Heart left ventricle (tissue), 16 donors: ENCODE data around the gene TRIM5. TPM values are rescaled to one million over a fixed set of nuclear protein-coding genes. Genes with fewer than 3 reads are reported as not detected.
A peak's percentile ranks its signal among the peaks of the same experiment; 100 is the strongest.

ENCODE experiments used
- ATAC-seq, 4 donors: fragments of 200-7000 bp; cut with Tn5 transposase; one replicate each; pipeline ENCODE4 v1.9.1; 2020 to 2022; ENCODE audit warnings: moderate library complexity in 4 of 4, mild to moderate bottlenecking in 3 of 4, moderate number of reproducible peaks in 1 of 4
- DNase-seq, 5 donors: peaks; one replicate each; pipeline ENCODE4 v3.0.0-alpha.2; 2020
- H3K27ac ChIP-seq, 12 donors: fragments of 200-600 bp; sonication (generic) in 4 of 12; one replicate each; pipeline versions ENCODE4 v1.5.0 to v1.8.0; 2016 to 2022; ENCODE audit warnings: mild to moderate bottlenecking in 2 of 12
- H3K27me3 ChIP-seq, 9 donors: fragments of 200-600 bp; sonication (generic) in 2 of 9; one replicate each; pipeline versions ENCODE4 v1.5.1 to v1.8.0; 2016 to 2022; ENCODE audit warnings: mild to moderate bottlenecking in 3 of 9
- H3K36me3 ChIP-seq, 9 donors: fragments of 200-600 bp; sonication (generic) in 2 of 9; one replicate each; pipeline versions ENCODE4 v1.5.0 to v1.8.0; 2018 to 2022; ENCODE audit warnings: mild to moderate bottlenecking in 2 of 9
- H3K4me1 ChIP-seq, 12 donors: fragments of 200-600 bp; sonication (generic) in 4 of 12; one replicate each; pipeline versions ENCODE4 v1.5.0 to v1.8.0; 2016 to 2022; ENCODE audit warnings: mild to moderate bottlenecking in 3 of 12
- H3K4me3 ChIP-seq, 12 donors: fragments of 200-600 bp; sonication (generic) in 4 of 12; one replicate each; pipeline versions ENCODE4 v1.5.0 to v1.8.0; 2017 to 2022; ENCODE audit warnings: mild to moderate bottlenecking in 9 of 12, moderate library complexity in 4 of 12
- H3K9me3 ChIP-seq, 12 donors: fragments of 200-600 bp; sonication (generic) in 4 of 12; one replicate each; pipeline versions ENCODE4 v1.5.0 to v1.8.0; 2016 to 2022; ENCODE audit warnings: mild to moderate bottlenecking in 1 of 12
- CTCF ChIP-seq, 12 donors: fragments of 200-600 bp; sonication (generic) in 4 of 12; IDR thresholded peaks; one replicate each; pipeline versions ENCODE4 v1.5.0 to v1.8.0; 2018 to 2022; ENCODE audit warnings: antibody characterized with exemption in 12 of 12, mild to moderate bottlenecking in 5 of 12
- POLR2A ChIP-seq, 2 donors: fragments of 450-650 bp; IDR thresholded peaks; one replicate each; pipeline ENCODE4 v1.6.1; 2017; ENCODE audit warnings: antibody characterized with exemption in 2 of 2, mild to moderate bottlenecking in 2 of 2, moderate library complexity in 2 of 2
- WGBS, 4 donors: extraction: QIAGEN DNeasy Blood & Tissue Kit in 2 of 4; methylation state at CpG; one replicate each; pipeline versions ENCODE4 v1.1.5 to v1.1.7; 2013 to 2018; 5-methylcytosine and 5-hydroxymethylcytosine counted together
- intact Hi-C, 10 donors: fragments of 100-400 bp; cut with DNase I; formaldehyde crosslinking; loops; one replicate each; pipeline versions ENCODE4 v1.11.1 to v1.14.2; 2022
- polyA plus RNA-seq, 2 donors: library from polyadenylated mRNA; stranded (reverse); fragments of 200-250 nt; gene quantifications; one replicate each; pipeline ENCODE4 v1.2.3, GENCODE V29; 2013
- total RNA-seq, 9 donors: library from RNA; depleted of rRNA in 2 of 9; stranded (reverse); fragments of >200 nt in 2 of 9; fragmentation: NEBNext Ultra II Directional in 3 of 9; extraction: Animal tissue kit (Norgen Biotek cat#: 25700) in 3 of 9; gene quantifications; one replicate each; pipeline versions ENCODE4 v1.1.0 to v1.2.4, GENCODE V29; 2016 to 2023
- donor health status: ischemic (EF 13 %, LVEDD 7.1; RV severe dilation, severe dysfunction).
- donor health status: healthy with polysubstance abuse.
- donor health status: DM: no; HTN: yes; CAD: no.
- donor health status: DM: no; HTN: no; CAD: no.
- donor health status: ischemic (EF 25% LVEDD 6.9; RV normal size, moderate dysfunction).
- donor health status: ischemic (EF 25% LVEDD 5.7; RV mildly dilated, moderate dysfunction).
- donor health status: healthy.
- donor health status: DM: yes; HTN: yes; CAD: no.
- donor health status: ischemic (EF 35%, LVEDD 5.7; RV mildly dilated, moderate dysfunction).
- donor health status: nonischemic (EF 11% LVEDD 7.7; RV severe dilation, severe dysfunction).
- donor health status: DM: yes; HTN: yes; CAD: no.
- donor health status: PGD.
- donor health status: ischemic (EF 29% LVEDD 5.4; RV normal size, mild dysfunction).
- donor health status: nonischemic (EF 23%, LVEDD 6.1; RV moderate dilation, normal function).

TRIM5 gene
- total and polyA plus RNA-seq, 11 donors, result 4.7 to 15.9 (median 8.2) TPM

GRCh38 chr11:5621580-5621979 is 63.3 kb downstream of the TRIM5 start:
- H3K27ac ChIP-seq, result no peak overlapping the region

GRCh38 chr11:5620651-5621521 is 64.0 kb downstream of the TRIM5 start:
- H3K9me3 ChIP-seq, result no peaks in the 10 kb centered on the region
- TF ChIP-seq POLR2A (IDR thresholded peaks at IDR 0.05) (no peak), CTCF (IDR thresholded peaks at IDR 0.05) (no peak)
- ATAC-seq, result peak in 3 of 4 donors; percentile 39 to 68 (median 48)
- no peak overlapping the region for H3K4me3 ChIP-seq
- H3K27me3 ChIP-seq, result no peaks in the 10 kb centered on the region
- H3K27ac ChIP-seq, result peak overlapping the region in 1 of 12 donors; percentile 31
- H3K36me3 ChIP-seq, result no peaks in the 10 kb centered on the region
- DNase-seq, result no peak
- peaks cover 0 to 32% (median 14%) of the 10 kb centered on the region in 12 donors for H3K4me1 ChIP-seq
- 41 to 57% (median 46%) methylated on average over 3 of the region's 3 CpGs for WGBS, 4 donors
- intact Hi-C loops, result loop anchor here in 3 of 10 donors (5.0 to 10.0 kb wide), 3 partner anchors 64 to 74 kb away; partner anchors contain the start of genes TRIM22 (in 2 of the 3) and TRIM5 (in 2 of the 3)

More at GRCh38 chr11:5621580-5621979, 63.3 kb downstream of the TRIM5 start:
- ATAC-seq, result no peak
- Histone ChIP-seq H3K27me3 (no peaks in the 10 kb centered on the region), H3K36me3 (no peaks in the 10 kb centered on the region), H3K4me1 (peaks cover 0 to 38% (median 18%) of the 10 kb centered on the region in 12 donors), H3K9me3 (no peaks in the 10 kb centered on the region), H3K4me3 (no peak overlapping the region)
- intact Hi-C loops, result loop anchor here in 3 of 10 donors (5.0 to 10.0 kb wide), 3 partner anchors 63 to 73 kb away; partner anchors contain the start of genes TRIM22 (in 2 of the 3) and TRIM5 (in 2 of the 3)
- TF ChIP-seq POLR2A (IDR thresholded peaks at IDR 0.05), result no peak
- TF ChIP-seq CTCF (IDR thresholded peaks at IDR 0.05), result no peak
- no peak for DNase-seq

GRCh38 chr11:5618807-5619206 is 66.1 kb downstream of the TRIM5 start:
- 81 to 87% (median 86%) methylated on average over 3 of the region's 3 CpGs for WGBS, 4 donors
- H3K4me3 ChIP-seq, result no peak overlapping the region
- no peaks in the 10 kb centered on the region for H3K36me3 ChIP-seq
- H3K27me3 ChIP-seq, result no peaks in the 10 kb centered on the region
- H3K9me3 ChIP-seq, result no peaks in the 10 kb centered on the region
- intact Hi-C loops, result no loop called here
- ATAC-seq, result no peak
- H3K27ac ChIP-seq, result no peak overlapping the region
- DNase-seq, result no peak
- TF ChIP-seq CTCF (IDR thresholded peaks at IDR 0.05) (no peak), POLR2A (IDR thresholded peaks at IDR 0.05) (no peak)
- peaks cover 0 to 18% (median 7%) of the 10 kb centered on the region in 12 donors for H3K4me1 ChIP-seq

Other genes starting within 250 kb of the TRIM5 start
- not detected for gene OR51I1, start 243.6 kb downstream of the TRIM5 start, total RNA-seq
- gene OR51I1, start 243.6 kb downstream of the TRIM5 start, polyA plus RNA-seq, result not detected
- gene OR51I2, start 235.8 kb downstream of the TRIM5 start, total RNA-seq, result not detected
- gene OR51I2, start 235.8 kb downstream of the TRIM5 start, polyA plus RNA-seq, result not detected
- not detected for gene OR52D1, start 196.4 kb downstream of the TRIM5 start, total RNA-seq
- not detected for gene OR52D1, start 196.4 kb downstream of the TRIM5 start, polyA plus RNA-seq
- under 1 TPM in 1 of 9 donors, not detected in 8; 0.16 TPM for gene UBQLN3, start 175.1 kb downstream of the TRIM5 start, total RNA-seq
- gene UBQLN3, start 175.1 kb downstream of the TRIM5 start, polyA plus RNA-seq, result not detected
- under 1 TPM in 5 of 9 donors, not detected in 4; 0.14 to 0.25 (median 0.17) TPM for gene UBQLNL, start 168.4 kb downstream of the TRIM5 start, total RNA-seq
- under 1 TPM; 0.03 to 0.23 TPM for gene UBQLNL, start 168.4 kb downstream of the TRIM5 start, polyA plus RNA-seq
- gene OR52H1, start 136.5 kb downstream of the TRIM5 start, total RNA-seq, result under 1 TPM in 2 of 9 donors, not detected in 7; 0.32 to 0.47 TPM
- not detected for gene OR52H1, start 136.5 kb downstream of the TRIM5 start, polyA plus RNA-seq
- not detected for gene OR52B6, start 104.2 kb downstream of the TRIM5 start, total RNA-seq
- not detected for gene OR52B6, start 104.2 kb downstream of the TRIM5 start, polyA plus RNA-seq
- gene TRIM6, start 88.4 kb downstream of the TRIM5 start, total RNA-seq, result 1 to 10 TPM in 6 of 9 donors, under 1 TPM in 3; 0.39 to 2.4 (median 1.1) TPM
- under 1 TPM; 0.50 to 0.88 TPM for gene TRIM6, start 88.4 kb downstream of the TRIM5 start, polyA plus RNA-seq
- gene TRIM34, start 60.1 kb downstream of the TRIM5 start, total RNA-seq, result 1 to 10 TPM; 1.3 to 9.1 (median 1.6) TPM
- 1 to 10 TPM in 1 of 2 donors, under 1 TPM in 1; 0.72 to 1.9 TPM for gene TRIM34, start 60.1 kb downstream of the TRIM5 start, polyA plus RNA-seq
- gene TRIM22, start 4.7 kb upstream of the TRIM5 start, total RNA-seq, result 10 to 100 TPM in 8 of 9 donors, 1 to 10 TPM in 1; 9.4 to 83.0 (median 17.0) TPM
- gene TRIM22, start 4.7 kb upstream of the TRIM5 start, polyA plus RNA-seq, result 1 to 10 TPM; 9.2 to 10.0 TPM
- under 1 TPM in 1 of 9 donors, not detected in 8; 0.13 TPM for gene OR56B1, start 51.4 kb upstream of the TRIM5 start, total RNA-seq
- not detected for gene OR56B1, start 51.4 kb upstream of the TRIM5 start, polyA plus RNA-seq
- under 1 TPM in 1 of 9 donors, not detected in 8; 0.38 TPM for gene OR52N4, start 69.2 kb upstream of the TRIM5 start, total RNA-seq
- not detected for gene OR52N4, start 69.2 kb upstream of the TRIM5 start, polyA plus RNA-seq
- not detected for gene OR52N5, start 98.3 kb upstream of the TRIM5 start, total RNA-seq
- not detected for gene OR52N5, start 98.3 kb upstream of the TRIM5 start, polyA plus RNA-seq
- under 1 TPM in 1 of 9 donors, not detected in 8; 0.21 TPM for gene OR52N1, start 106.2 kb upstream of the TRIM5 start, total RNA-seq
- gene OR52N1, start 106.2 kb upstream of the TRIM5 start, polyA plus RNA-seq, result not detected
- gene OR52N2, start 123.8 kb upstream of the TRIM5 start, total RNA-seq, result not detected
- not detected for gene OR52N2, start 123.8 kb upstream of the TRIM5 start, polyA plus RNA-seq
- not detected for gene OR52E6, start 156.8 kb upstream of the TRIM5 start, total RNA-seq
- gene OR52E6, start 156.8 kb upstream of the TRIM5 start, polyA plus RNA-seq, result not detected
- not detected for gene OR52E8, start 172.6 kb upstream of the TRIM5 start, total RNA-seq
- not detected for gene OR52E8, start 172.6 kb upstream of the TRIM5 start, polyA plus RNA-seq
- gene OR52E4, start 195.6 kb upstream of the TRIM5 start, total RNA-seq, result not detected
- gene OR52E4, start 195.6 kb upstream of the TRIM5 start, polyA plus RNA-seq, result not detected
- gene OR52E5, start 208.1 kb upstream of the TRIM5 start, total RNA-seq, result not detected
- not detected for gene OR52E5, start 208.1 kb upstream of the TRIM5 start, polyA plus RNA-seq